ENCODE data around the gene CTNNB1.

- TF ChIP-seq POLR2A (IDR thresholded peaks at IDR 0.05; ENCODE audit: low read depth, low read length), result no peak
- TF ChIP-seq CTCF (conservative IDR thresholded peaks at IDR 0.05; ENCODE audit: low read depth, low read length), result no peak
- TF ChIP-seq CEBPB (IDR thresholded peaks at IDR 0.05; ENCODE audit: low read depth, low read length), result no peak
- no peak for TF ChIP-seq RFX5 (IDR thresholded peaks at IDR 0.05; ENCODE audit: low read depth, low read length)
- no peak for TF ChIP-seq RAD21 (IDR thresholded peaks at IDR 0.05; ENCODE audit: low read length)
- TF ChIP-seq MAZ (IDR thresholded peaks at IDR 0.05; ENCODE audit: borderline replicate concordance, low read depth, low read length), result no peak
- TF ChIP-seq CHD1 (IDR thresholded peaks at IDR 0.05; ENCODE audit: low read depth, low read length), result no peak
Observed at GRCh38 chr3:41155834-41156233, 43.5 kb upstream of the CTNNB1 start.
